ENCODE data around the gene PDCD7.

GRCh38 chr15:65133548-65134200 lies at the start of gene PDCD7:
- no peak for TF ChIP-seq CTCF (IDR thresholded peaks at IDR 0.05)
- TF ChIP-seq SIN3A (IDR thresholded peaks at IDR 0.05; ENCODE audit: borderline replicate concordance, insufficient read depth, low read depth, low read length) = peak; percentile 75; the same call in 1 of the 2 replicates

Data from Panc1 (cell line).